M059J (cell line): ENCODE data around the gene TMEM229B. TPM values are rescaled to one million over a fixed set of nuclear protein-coding genes. Genes with fewer than 3 reads are reported as not detected.
A peak's percentile ranks its signal among the peaks of the same experiment; 100 is the strongest.

Source experiments
- DNase-seq: peaks from one replicate; pipeline ENCODE4 v3.0.0-alpha.2; 2012; ENCODE audit warnings: low read depth
- total RNA-seq: library from RNA; depleted of rRNA; stranded (reverse); fragments of >200 nt; shearing (Covaris generic); gene quantifications from 2 replicates; pipeline ENCODE4 v1.2.3, GENCODE V29; 2014

Gene TMEM229B
- total RNA-seq, 1 experiment from 2014 or later = 21.5 TPM

DNA sequence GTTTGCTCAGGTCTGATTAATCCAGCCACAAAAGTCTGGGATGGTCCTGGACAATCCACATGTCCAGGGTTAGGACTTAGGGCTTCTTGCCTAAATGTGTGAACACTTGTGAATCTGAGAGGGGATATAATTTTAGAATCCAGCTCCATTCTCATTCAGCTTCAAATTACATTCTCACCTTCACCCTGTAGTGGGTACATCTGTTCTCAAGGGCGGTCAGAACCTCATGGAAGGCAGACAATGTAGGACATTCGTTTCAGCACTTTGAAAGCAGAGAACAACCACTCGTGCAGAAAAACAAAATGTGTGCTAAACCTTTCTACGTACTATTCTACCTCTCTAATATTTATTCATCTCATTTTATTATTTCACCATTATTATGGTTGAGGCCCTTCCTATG, 1.2 kb downstream of the TMEM229B start:
- no peak for DNase-seq

DNA sequence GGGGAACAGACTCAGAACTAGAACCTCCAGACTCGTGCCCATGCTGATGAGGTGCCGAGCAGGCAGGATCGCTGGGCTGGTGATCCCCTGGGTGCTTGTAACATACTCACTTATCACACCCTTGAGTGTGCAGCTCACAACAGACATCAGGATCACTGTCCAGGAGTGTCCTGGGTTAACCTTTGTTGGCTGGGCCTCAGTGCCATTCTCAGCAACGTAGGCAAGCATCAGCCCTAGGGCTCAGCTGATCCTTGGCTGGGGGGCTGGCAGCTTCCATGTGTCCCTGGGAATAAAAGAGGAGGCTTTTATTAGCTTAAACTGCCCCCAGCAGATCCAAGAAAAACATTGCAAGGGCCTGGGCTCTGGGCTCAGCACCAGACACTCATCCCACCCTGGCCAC, 1.6 kb downstream of the TMEM229B start:
- no peak for DNase-seq

DNA sequence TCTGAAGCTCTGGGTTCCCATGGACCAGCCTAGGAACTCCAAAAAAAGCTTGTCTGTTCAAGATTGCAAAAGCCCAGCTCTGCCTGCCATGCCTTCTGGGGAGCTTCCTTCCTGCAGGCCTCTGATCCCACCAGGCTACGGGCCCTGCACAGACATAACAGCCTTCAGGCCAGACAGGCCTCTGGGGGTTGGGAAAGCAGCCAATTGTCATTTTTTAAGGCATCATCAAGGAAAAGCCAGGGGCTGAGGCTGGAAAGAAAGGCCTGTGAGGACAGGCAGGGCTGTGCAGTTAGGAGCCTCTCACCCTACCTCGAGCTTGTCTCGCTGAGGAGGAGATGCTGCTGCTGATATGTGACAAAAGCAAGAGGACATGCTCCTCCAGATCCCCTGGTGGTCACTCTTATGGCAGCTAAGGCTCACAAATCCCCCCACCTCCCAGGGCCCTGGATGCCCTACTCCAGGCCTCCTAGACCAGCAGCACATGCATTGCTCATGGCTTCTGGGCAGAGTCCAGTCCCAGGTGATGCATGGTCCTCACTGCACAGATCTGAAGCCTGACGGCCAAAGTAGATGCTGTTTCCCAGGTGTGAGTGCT, 2.9 kb downstream of the TMEM229B start:
- no peak for DNase-seq

DNA sequence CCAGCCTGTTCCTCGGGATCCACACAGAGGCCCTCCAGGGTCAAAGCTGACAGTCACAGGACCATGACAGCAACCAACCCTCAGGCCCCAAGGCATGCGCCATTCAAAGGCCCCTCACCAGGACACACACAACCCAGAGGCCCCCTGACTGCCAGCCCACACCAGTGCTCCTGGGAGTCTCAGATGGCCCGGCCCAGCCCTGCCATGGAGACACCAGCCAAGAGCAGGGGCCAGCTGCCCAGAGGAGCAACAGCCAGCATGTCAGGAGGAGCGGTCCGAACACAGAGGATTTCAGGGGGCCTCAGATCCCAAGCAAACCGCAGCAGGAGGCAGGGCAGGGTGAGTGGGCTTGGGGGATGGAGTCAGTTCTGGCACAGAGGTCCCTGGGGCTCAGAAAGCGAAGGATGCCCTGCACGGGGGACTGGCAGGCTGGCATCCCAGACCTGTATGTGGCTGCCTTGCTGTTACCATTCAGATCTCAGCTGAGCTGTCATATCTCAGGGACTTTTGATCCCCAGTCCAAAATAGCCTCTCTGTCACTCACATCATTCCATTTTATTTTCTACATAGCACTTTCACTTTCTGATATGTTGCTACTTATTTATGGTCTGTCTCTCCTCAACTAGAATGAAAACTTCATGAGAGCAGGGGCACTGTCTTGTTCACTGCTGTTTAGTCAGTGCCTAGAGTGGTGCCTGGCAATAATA, 4.8 kb downstream of the TMEM229B start:
- DNase-seq = no peak

DNA sequence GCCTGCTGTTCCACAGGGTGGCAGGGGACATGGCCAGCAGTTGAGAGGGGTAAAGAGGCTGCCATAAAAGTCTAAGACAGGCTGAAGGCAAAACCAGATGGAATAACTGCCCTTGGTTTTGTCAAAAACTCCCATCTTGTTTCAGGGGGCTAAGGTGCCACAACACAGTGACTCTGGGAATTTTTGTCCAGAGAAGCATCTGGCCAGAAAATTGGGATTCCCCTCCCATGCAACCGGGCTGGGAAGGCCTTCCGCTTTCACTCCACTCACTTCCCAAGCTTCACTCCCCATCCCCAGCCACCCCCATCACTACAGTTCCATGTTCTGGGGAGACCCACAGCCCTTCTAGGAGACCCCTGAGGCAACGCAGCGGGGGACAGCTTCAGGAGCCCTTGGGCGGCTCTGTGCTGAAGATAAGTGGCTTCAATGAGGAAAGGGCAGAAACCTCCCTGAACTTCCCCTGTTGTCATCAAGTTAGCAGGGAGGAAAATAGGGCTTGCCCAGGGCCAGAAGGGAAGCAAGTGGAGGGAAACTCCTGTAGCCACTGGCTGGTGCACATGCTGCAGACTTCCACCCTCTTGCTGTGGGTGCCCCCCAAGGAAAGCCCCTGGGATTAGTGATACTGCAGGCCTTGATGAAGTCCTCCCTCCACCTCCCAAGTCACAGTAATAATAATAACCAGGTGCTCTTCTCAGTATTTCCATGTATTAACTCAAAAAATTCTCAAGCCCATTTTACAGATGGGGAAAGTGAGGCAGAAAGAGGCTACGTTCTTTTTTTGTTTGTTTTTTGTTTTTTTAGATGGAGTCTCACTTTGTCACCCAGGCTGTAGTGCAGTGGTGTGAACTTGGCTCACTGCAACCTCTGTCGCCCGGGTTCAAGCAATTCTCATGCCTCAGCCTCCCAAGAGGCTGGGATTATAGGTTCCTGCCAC, 6.0 kb downstream of the TMEM229B start:
- DNase-seq = no peak

DNA sequence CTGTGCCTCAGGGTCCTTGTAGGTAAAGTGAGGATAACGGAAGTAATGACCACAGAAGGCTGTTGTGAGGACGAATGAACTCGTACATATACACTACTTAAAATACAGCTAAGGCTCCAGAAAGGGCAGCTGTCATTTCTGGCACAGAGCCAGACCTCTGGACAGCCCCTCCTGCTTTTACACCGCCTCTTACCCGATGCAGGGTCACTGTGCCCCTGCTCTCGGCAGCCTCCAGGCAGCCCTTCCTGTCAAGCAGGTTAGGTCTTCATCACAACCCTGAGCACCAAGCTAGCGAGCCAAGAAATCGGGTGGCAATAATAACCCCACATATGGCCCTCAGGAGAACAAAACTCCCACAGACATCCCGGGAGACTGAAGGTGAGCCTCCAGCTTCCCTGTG, 8.5 kb downstream of the TMEM229B start:
- DNase-seq = no peak

DNA sequence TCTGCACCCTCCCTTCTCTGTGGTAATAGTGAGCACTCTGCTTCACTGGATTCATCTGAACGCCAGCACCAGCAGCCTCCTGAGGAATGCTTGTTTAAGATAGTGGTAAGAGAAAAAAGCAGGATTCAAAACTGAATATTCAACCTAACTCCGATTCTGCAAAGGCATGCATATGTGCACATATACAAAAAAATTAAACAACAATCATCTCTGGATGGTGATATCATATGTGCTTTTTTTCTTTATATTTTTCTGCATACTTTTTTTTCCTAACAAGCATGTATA, 9.8 kb downstream of the TMEM229B start:
- DNase-seq = no peak

DNA sequence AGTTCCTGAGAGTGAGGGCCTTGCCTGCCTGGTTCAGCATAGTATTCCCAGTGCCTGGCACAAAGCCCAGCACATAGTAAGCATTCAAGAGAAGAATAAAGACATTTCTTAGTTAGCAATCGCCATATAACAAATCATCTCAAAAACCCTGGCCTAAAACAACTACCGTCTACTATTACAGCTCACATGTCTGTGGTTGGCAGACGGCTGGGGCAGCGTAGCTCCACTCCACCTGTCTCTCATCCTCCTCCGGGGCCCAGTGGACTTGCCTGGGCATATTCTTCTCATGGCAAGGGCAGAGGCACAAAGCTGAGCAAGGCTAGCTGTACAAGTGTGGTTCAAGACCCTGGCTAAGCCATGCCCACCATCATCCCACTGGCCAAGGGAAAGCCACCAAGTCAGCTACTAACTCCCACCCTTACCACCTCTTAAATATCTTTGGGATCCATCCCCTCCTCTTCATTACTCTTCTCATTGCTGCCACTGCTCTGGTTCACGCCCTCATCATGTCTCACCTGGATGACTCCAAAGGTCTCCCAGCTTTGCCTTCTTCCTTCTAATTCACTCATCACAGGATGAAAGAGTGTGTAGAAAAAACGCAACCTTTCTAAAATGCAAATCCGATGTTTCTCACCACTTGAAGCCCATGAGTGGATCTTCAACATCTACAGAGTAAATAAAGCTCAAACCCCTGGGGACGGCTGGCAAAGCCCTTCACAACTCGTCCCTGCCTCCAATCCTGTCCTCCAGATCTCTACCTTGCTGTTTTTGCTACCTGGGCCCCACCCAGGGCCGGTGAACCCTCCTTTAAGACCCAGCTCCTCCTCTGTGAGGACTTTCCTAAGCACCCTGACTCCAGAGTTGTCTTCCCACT, 10.4 kb downstream of the TMEM229B start:
- DNase-seq = no peak

DNA sequence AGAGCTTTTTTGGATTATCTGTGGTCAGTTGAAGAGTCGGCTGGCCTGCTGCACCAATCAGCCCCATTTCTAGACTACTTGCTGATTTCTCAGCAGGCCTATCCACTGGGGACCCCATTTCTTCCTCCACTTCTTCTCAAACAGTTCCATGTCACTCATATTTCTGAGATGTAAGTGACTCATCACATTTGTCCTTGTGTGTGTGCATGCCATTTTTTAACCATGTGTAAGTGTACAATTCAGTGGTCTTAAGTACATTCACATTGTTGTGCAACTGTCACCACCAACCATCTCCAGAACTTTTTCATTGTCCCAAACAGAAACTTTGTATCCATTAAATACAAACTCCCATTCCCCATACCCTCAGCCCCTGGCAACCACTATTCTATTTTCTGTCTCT, 14.2 kb downstream of the TMEM229B start:
- no peak for DNase-seq

DNA sequence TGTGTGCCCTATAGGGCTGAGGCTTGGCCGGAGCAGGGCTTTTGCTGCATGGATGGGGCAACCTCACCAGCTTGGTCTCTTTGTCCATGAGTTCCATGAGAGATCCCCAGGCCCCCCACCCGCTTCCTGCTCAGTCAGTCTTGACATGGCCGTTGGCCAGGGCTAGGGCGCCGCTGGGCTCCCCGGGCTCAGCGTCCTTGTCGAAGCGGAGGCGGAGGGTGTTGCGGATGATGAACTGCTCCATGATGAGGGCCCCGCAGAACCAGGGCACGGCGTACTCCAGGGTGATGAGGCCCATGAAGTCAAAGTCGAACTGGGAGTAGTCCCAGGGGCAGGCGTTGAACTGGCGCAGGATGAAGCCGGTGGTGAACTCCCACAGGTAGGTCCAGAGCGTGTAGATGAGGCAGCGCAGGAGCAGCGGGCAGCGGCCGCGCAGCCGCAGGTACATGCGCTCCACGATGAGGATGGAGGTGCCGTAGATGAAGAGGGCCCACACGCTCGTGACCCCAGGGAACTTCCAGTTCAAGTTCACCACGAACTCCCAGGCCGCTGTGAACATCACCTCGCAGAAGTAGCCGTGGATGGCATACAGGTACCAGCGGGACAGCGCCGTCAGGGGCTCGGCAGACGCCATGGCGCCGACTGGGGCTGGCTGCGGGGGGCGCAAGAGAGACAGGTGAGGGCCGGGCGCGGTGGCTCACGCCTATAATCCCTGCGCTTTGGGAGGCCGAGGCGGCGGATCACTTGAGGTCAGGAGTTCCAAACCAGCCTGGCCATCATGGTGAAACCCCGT, 15.0 kb downstream of the TMEM229B start:
- DNase-seq = no peak

DNA sequence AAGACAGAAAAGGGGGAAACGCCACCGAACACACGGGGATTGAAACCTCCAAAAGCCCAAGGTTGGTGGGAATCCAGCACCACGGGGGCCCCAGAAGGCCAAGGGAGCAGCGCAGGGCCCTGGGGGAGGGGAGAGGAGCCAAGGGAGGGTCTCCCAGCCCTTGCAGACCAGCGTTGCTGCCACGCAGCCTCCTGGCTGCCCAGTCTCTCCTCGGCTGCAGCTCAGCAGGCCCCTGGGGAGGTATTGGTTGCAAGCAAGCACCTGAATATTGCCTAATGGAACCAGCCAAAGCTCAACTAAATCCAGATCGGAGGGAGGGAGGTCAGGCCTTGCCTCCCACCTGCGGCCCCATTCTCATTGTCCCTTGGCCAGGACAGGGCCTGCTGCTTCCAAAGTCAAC, 15.8 kb downstream of the TMEM229B start:
- no peak for DNase-seq

DNA sequence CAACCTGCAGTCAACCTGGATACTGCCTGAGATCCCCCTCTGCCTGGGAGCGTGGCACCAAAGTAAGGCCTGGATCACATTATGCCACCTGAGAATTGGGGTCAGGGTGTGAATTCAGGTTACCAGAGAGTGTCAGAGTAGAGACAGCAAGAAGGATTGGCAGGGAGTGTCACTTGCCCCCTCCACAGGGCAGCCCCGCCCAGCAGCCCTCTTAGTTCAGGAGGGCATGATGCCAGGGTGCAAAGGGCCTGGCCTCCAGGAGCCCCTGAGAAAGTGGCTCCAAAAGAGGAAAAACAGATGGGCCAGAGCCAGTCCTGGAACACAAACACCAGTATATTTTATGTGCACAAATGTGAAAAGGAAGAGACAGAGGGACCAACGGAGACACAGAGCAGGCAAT, 18.6 kb downstream of the TMEM229B start:
- DNase-seq = no peak

DNA sequence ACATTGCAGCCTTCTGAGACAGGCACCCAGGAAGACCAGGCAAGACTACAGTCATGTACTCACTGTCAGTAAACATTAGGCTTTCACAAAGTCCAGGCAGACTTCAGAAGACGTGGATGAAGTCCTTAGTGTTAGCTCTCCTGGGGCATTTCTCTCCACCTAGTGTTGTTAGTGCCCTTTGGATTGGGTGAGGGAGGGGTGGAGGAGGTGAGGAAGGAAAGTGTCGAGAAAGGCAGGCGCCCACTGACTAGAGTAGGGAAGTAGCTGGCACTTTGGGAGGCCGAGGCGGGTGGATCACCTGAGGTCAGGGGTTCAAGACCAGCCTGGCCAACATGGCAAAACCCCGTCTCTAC, 20.2 kb downstream of the TMEM229B start:
- DNase-seq = no peak

DNA sequence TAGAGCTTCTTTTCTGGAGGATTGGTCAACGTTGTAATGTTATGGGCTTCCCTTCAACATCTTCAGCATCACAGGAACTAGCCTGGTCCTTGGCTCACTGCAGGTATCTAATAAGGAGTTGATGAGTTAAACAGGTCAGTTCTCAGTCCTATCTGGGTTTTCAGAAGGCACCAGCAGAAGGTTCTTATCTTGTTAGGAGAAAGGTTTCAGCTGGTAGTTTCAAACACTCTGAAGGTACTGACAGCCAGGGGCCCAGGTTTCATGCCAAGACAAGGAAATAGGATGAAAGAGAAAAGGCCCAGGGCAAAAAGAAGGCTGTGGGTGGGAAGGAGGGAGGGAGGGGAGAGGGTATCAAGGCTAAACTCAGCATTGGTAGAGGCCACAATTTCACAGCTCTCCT, 21.4 kb downstream of the TMEM229B start:
- no peak for DNase-seq

DNA sequence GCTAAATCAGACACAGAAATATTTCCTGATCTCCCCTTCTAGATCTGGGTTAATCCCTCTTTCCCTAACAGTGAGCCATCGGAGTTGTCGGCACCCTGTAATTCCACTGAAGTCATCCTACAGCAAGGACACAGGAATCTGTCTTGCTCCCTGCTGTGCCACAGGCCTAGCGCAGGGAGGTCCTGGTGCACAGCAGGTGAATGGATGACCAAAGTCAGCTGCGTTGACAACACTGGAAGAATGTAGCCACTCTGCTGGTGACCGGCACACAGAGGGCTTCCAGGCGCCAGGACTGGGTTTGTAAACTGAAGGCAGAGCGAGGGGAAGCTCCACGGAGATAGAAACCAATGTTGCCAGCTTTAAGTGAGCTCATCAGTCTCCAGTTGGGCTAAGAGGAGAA, 23.6 kb downstream of the TMEM229B start:
- no peak for DNase-seq

DNA sequence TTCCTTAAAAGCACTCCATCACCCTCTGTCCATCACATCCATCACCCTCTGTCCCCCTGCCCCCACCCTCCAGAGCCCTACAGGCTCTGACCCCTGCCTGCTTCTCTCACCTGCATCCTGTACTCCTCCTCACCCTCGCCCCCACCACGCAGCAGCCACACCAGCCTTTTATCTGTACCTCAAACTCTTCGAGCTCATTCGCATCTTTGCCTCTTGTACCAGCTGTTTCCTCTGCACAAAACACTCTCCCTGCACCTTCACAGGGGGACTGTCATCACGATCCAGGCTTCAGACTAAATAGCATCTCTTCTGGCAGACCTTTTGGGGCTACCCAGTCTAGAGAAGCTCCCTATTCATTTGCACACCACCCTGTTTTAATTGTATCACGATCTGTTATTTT, 24.1 kb downstream of the TMEM229B start:
- DNase-seq = no peak

DNA sequence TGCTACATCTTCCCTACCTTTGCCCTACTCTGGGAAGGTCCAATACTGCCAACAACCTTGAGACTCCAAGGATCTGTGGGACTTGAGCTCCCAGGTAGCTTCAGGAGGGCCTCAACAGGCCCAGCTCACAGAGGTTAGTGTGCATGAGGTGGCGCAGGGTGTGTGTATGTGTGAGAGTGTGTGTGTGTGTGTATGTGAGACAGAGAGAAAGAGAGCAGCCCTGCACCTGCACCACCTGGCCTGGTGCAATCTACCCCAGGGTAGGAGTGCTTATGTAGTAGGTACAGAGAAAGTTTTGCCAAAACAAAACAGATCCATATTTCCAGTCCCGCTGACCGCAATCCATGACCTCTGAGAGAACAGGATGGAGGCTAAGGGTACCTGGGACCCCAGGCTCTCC, 24.6 kb downstream of the TMEM229B start:
- no peak for DNase-seq

DNA sequence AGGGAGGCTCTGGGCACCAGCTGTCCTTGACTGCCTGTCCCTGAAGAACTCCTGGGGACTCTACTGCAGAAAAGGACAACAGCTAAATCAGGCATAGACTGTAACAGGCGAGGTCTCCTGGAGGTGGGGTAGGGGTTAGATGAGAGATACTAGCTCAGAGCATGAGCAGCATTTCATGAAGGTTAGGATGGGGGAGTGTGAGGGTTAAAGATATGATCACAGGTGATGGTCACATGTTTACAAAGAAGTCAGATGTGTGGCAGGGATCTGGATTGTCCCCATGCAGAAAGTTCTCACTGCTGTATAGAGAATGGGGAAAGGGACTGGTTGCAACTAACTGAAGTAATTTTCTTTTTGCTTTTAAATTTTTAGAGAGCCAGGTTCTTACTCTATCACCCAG, 26.5 kb downstream of the TMEM229B start:
- DNase-seq = no peak

DNA sequence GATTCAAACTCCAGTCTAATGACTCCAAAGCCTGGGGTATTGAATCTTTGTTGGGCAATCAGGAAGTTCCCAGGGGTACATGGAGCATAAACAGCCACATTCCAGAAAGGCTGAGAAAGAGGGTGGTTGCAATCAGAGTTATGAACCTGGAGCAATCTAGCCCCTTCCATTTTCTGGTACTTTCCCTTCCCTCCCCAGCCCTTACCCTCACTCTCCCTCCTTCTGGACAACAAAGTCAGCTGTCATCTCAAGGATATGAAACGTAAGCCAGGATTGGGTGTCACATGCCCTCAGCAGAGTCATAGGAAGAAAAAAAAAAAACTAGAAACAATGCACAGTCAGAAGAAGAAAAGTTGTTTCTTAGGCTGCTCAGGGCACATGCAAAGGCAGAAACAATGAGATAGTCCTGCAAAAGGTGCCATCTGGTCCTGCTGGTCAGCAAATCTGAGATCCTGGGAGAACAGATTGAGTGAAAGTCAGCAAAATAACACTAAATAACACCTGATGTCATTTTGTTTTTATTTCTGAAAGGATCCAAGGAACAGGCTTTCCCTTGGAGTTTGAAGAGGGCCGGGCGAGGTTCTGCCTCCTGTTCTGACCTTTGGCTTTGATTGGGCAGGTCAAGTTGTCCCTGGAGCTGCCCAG, 27.1 kb downstream of the TMEM229B start:
- DNase-seq = peak; percentile 31

DNA sequence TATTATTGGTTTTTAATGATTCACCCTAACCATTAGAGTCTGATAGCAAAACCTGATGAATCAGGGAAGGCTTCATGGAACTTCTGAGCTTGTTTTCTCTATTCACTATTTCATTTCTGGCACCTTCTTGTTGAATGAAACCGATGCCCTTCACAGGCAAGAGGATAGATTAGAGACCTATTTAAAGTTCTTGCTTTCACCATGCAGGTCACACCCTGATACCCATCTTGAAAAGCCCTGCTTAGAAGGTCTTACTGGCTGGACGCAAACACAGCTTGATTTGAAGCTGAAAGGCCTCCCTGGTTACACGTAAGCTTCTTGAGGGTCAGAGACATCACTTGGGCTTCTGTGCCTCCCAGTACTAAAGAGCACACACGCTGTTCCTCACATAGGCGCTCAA, 29.2 kb downstream of the TMEM229B start:
- no peak for DNase-seq

DNA sequence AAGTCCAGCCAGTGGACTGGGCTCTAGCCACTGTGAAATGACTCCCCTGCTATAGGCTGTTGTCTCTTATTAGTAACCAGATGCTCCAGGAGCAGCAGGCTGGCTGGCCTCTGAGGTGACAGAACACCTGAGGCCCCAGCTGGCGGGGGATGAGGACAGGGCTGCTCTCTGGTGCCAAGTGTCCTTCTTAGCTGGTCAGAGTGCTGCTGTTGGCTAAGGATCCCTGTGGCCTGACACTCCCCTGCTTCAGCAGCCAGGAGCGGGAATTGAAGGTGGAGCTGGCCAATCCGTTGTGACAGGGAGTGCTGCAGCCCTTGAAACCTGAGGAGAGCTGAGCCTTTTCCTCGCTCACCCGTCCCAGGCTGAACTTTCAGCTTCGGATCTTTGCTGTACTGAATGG, 30.7 kb downstream of the TMEM229B start:
- peak; percentile 54 for DNase-seq
